ENCODE measurements around the gene ZRANB3.

ZRANB3 gene

GRCh38 chr2:135103843-135104242, 427.2 kb downstream of the ZRANB3 start:
- TF ChIP-seq CTCF (IDR thresholded peaks at IDR 0.05; ENCODE audit: low read depth, low read length, missing control alignments), result no peak
- no peak for DNase-seq (ENCODE audit: low read depth)
- no peak overlapping the region for H3K4me3 ChIP-seq (ENCODE audit: low read depth, low read length)
- in situ Hi-C loops (cut with HindIII; ENCODE audit: low sequenced_read_pairs), result no loop called here

- no peak for DNase-seq (ENCODE audit: low read depth)
- no peak for TF ChIP-seq CTCF (IDR thresholded peaks at IDR 0.05; ENCODE audit: low read depth, low read length, missing control alignments)
- in situ Hi-C loops (cut with HindIII; ENCODE audit: low sequenced_read_pairs), result no loop called here
- H3K4me3 ChIP-seq (ENCODE audit: low read depth, low read length), result no peak overlapping the region
Observed at GRCh38 chr2:135099802-135100483, 431.1 kb downstream of the ZRANB3 start.

- in situ Hi-C loops (cut with HindIII; ENCODE audit: low sequenced_read_pairs), result no loop called here
- TF ChIP-seq CTCF (IDR thresholded peaks at IDR 0.05; ENCODE audit: low read depth, low read length, missing control alignments), result no peak
- H3K4me3 ChIP-seq (ENCODE audit: low read depth, low read length), result no peak overlapping the region
- DNase-seq (ENCODE audit: low read depth), result no peak
Observed at GRCh38 chr2:135097532-135098231, 433.3 kb downstream of the ZRANB3 start.

GRCh38 chr2:135096665-135097446, 434.2 kb downstream of the ZRANB3 start:
- DNase-seq (ENCODE audit: low read depth), result no peak
- TF ChIP-seq CTCF (IDR thresholded peaks at IDR 0.05; ENCODE audit: low read depth, low read length, missing control alignments), result no peak
- H3K4me3 ChIP-seq (ENCODE audit: low read depth, low read length), result no peak overlapping the region
- in situ Hi-C loops (cut with HindIII; ENCODE audit: low sequenced_read_pairs), result no loop called here

- in situ Hi-C loops (cut with HindIII; ENCODE audit: low sequenced_read_pairs), result no loop called here
- no peak for DNase-seq (ENCODE audit: low read depth)
- no peak overlapping the region for H3K4me3 ChIP-seq (ENCODE audit: low read depth, low read length)
- no peak for TF ChIP-seq CTCF (IDR thresholded peaks at IDR 0.05; ENCODE audit: low read depth, low read length, missing control alignments)
Observed at GRCh38 chr2:135095591-135095990, 435.4 kb downstream of the ZRANB3 start.

GRCh38 chr2:135094508-135094907, 436.5 kb downstream of the ZRANB3 start:
- in situ Hi-C loops (cut with HindIII; ENCODE audit: low sequenced_read_pairs), result no loop called here
- TF ChIP-seq CTCF (IDR thresholded peaks at IDR 0.05; ENCODE audit: low read depth, low read length, missing control alignments), result no peak
- H3K4me3 ChIP-seq (ENCODE audit: low read depth, low read length), result no peak overlapping the region

More at GRCh38 chr2:135094508-135094907, 436.5 kb downstream of the ZRANB3 start:
- no peak for DNase-seq (ENCODE audit: low read depth)

Data from astrocyte of the cerebellum (primary cell).